ENCODE results near the gene CD300LG. TPM values are rescaled to one million over a fixed set of nuclear protein-coding genes. Genes with fewer than 3 reads are reported as not detected.
"Not testable (repeated sequence)": the region's sequence is repeated elsewhere in the genome, so short reads cannot be mapped to it uniquely, and the experiment has no call there.

Gene CD300LG
- total RNA-seq, 2 donors from 2014 or later: 0.09 to 33.5 TPM

- H3K27ac ChIP-seq: no peak overlapping the region
- H3K4me3 ChIP-seq: no peak overlapping the region
- no peaks in the 10 kb centered on the region for H3K9me3 ChIP-seq
- WGBS: 78% methylated on average over 5 of the region's 5 CpGs
- intact Hi-C loops (cut with DNase I): no loop called here
- H3K27me3 ChIP-seq (replicated peaks; ENCODE audit: insufficient read depth): no peaks in the 10 kb centered on the region
- H3K4me1 ChIP-seq (replicated peaks): no peaks in the 10 kb centered on the region
- DNase-seq (ENCODE audit: low spot score): no peak
- H3K36me3 ChIP-seq: no peaks in the 10 kb centered on the region
- TF ChIP-seq CTCF (IDR thresholded peaks at IDR 0.05) (no peak), POLR2A (IDR thresholded peaks at IDR 0.05) (no peak), POLR2AphosphoS5 (IDR thresholded peaks at IDR 0.05) (no peak)
Measured at GRCh38 chr17:43891851-43892646, 45.1 kb downstream of the CD300LG start.

GRCh38 chr17:43892647-43892952, 45.6 kb downstream of the CD300LG start:
- intact Hi-C loops (cut with DNase I): no loop called here
- 29% methylated on average over 4 of the region's 4 CpGs for WGBS
- no peak overlapping the region for H3K27ac ChIP-seq

GRCh38 chr17:43894494-43894893, 47.5 kb downstream of the CD300LG start:
- H3K4me1 ChIP-seq (replicated peaks); H3K9me3 ChIP-seq; DNase-seq (ENCODE audit: low spot score); H3K36me3 ChIP-seq; H3K4me3 ChIP-seq; intact Hi-C loops (cut with DNase I); H3K27ac ChIP-seq; H3K27me3 ChIP-seq (replicated peaks; ENCODE audit: insufficient read depth): not testable (repeated sequence)
- 77% methylated on average over 4 of the region's 4 CpGs for WGBS

More at GRCh38 chr17:43892647-43892952, 45.6 kb downstream of the CD300LG start:
- no peak for DNase-seq (ENCODE audit: low spot score)
- no peak overlapping the region for H3K4me3 ChIP-seq
- TF ChIP-seq POLR2AphosphoS5 (IDR thresholded peaks at IDR 0.05): no peak
- no peak for TF ChIP-seq POLR2A (IDR thresholded peaks at IDR 0.05)
- TF ChIP-seq CTCF (IDR thresholded peaks at IDR 0.05): no peak
- no peaks in the 10 kb centered on the region for H3K27me3 ChIP-seq (replicated peaks; ENCODE audit: insufficient read depth)
- no peaks in the 10 kb centered on the region for H3K4me1 ChIP-seq (replicated peaks)
- no peaks in the 10 kb centered on the region for H3K36me3 ChIP-seq
- no peaks in the 10 kb centered on the region for H3K9me3 ChIP-seq

- DNase-seq (ENCODE audit: low spot score): peak; percentile 31
- no peaks in the 10 kb centered on the region for H3K27me3 ChIP-seq (replicated peaks; ENCODE audit: insufficient read depth)
- no peaks in the 10 kb centered on the region for H3K9me3 ChIP-seq
- H3K4me1 ChIP-seq (replicated peaks): no peaks in the 10 kb centered on the region
- H3K36me3 ChIP-seq: no peaks in the 10 kb centered on the region
- H3K27ac ChIP-seq: no peak overlapping the region
- TF ChIP-seq POLR2AphosphoS5 (IDR thresholded peaks at IDR 0.05) (peak; percentile 3), CTCF (IDR thresholded peaks at IDR 0.05) (no peak)
- WGBS: 54% methylated on average over 3 of the region's 3 CpGs
- H3K4me3 ChIP-seq: no peak overlapping the region
- intact Hi-C loops (cut with DNase I): no loop called here
Measured at GRCh38 chr17:43897831-43898230, 50.9 kb downstream of the CD300LG start.

- no peaks in the 10 kb centered on the region for H3K9me3 ChIP-seq
- H3K4me1 ChIP-seq (replicated peaks): no peaks in the 10 kb centered on the region
- H3K27me3 ChIP-seq (replicated peaks; ENCODE audit: insufficient read depth): no peaks in the 10 kb centered on the region
- TF ChIP-seq POLR2A (IDR thresholded peaks at IDR 0.05): no peak
- TF ChIP-seq CTCF (IDR thresholded peaks at IDR 0.05): no peak
- WGBS: 9% methylated on average over 1 of the region's 1 CpG
- H3K4me3 ChIP-seq: no peak overlapping the region
- DNase-seq (ENCODE audit: low spot score): no peak
- H3K27ac ChIP-seq: no peak overlapping the region
- intact Hi-C loops (cut with DNase I): no loop called here
- H3K36me3 ChIP-seq: no peaks in the 10 kb centered on the region
Measured at GRCh38 chr17:43898446-43898845, 51.5 kb downstream of the CD300LG start.

Data from prostate gland (tissue), 2 donors.